Activated CD8-positive, alpha-beta memory T cell treated with anti-CD3 and anti-CD28 coated beads for 36 hours (primary cell): Measurements from ENCODE around the gene CAPN9. TPM values are rescaled to one million over a fixed set of nuclear protein-coding genes. Genes with fewer than 3 reads are reported as not detected.
"Not testable (repeated sequence)": the region's sequence is repeated elsewhere in the genome, so short reads cannot be mapped to it uniquely, and the experiment has no call there.

Experiments
- CTCF ChIA-PET: fragments of 350-600 bp; sonication (Branson Sonifier 250); formaldehyde crosslinking; loops from one replicate; lab custom pipeline; 2021; ENCODE audit warnings: antibody characterized with exemption; lab: Charles Lee
- POLR2A ChIA-PET: fragments of 350-600 bp; sonication (Branson Sonifier 250); formaldehyde crosslinking; loops from one replicate; lab custom pipeline; 2021; ENCODE audit warnings: antibody characterized with exemption; lab: Charles Lee
- total RNA-seq, 2 experiments: library from RNA; stranded (reverse); gene quantifications; one replicate each; pipeline ENCODE4 v1.2.3, GENCODE V29; 2021

Gene CAPN9
- total RNA-seq, 2 experiments from 2014 or later, result not detected

- CTCF ChIA-PET, result no interaction called here
- POLR2A ChIA-PET, result no interaction called here
Observed at GRCh38 chr1:230760360-230760827, 13.2 kb downstream of the CAPN9 start.

DNA sequence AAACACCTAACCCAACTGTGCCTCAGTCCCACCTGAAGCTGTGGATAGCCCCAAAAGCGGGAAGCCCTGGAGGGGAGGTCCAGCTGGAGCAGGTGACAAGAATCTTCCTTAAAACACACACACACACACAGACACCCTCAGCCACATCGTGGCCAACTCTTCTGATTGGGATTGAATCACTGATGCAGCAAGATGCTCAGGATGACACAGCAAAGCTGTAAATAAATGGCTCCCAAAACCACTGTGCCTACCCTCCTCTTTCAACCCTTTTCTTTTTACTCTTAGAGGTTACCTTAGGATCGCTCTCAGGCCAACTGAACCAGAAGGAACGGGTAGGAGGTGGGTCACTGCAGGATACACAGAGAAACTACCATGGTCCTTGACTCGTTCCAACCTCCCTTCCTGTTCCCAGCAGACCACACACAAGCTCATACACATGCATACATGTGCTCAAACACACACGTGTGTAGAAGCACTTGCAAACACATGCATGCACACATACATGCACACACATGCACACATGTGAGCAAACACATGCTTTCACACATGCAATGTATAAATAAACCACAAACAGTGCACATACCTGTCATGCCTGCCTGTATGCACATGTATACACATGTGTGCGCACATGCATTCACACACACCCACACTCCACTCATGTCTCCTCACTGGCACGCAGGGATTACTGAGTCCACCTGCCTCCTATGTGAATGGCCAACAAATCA is 14.4 kb downstream of the CAPN9 start:
- POLR2A ChIA-PET, result no interaction called here
- CTCF ChIA-PET, result no interaction called here

DNA sequence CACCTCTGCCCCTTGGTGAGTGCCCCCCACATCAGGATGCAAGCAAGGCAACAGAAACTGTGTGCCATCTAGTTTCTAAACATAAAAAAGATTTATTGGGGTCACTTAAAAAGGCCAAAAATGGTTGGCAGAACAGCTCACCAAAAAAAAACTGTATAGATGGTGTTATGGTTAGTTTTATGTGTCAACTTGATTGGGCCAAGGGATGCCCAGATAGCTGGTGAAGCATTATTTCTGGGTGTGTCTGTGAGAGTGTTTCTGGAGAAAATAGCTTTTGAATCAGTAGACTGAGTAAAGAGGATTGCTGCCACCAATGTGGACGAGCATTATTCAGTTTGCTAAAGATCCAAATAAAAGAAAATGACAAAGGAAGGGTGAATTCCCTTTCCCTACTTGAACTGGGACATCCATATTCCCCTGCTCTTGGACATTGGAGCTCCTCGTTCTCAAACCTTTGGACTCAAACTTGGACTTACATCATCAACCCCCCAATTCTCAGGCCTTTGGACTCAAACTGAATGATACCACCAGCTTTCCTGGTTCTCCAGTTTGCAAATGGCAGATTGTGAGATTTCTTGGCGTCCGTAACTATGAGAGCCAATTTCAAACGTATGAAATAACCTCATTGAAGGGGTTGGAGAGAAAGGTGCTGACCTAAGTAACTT is 16.9 kb downstream of the CAPN9 start:
- POLR2A ChIA-PET, result no interaction called here
- CTCF ChIA-PET, result no interaction called here

DNA sequence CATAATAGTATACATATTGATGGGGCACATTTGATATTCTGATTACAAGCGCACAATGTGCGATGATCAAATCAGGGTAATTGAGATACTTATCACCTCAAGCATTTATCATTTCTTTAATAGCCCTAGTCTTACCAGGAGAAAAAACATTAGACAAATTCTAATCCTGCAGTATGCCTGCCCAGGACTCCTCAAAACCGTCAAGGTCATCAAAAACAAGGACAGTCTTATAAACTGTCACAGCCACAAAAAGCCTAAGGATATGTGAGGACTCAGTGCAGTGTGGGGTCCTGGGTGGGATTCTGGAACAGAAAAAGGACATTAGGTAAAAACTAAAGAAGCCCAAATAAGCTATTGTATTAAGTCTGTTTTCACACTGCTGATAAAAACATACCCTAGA is 19.1 kb downstream of the CAPN9 start:
- CTCF ChIA-PET, result no interaction called here
- POLR2A ChIA-PET, result no interaction called here

- POLR2A ChIA-PET, CTCF ChIA-PET: not testable (repeated sequence)
Observed at GRCh38 chr1:230767859-230768612, 20.8 kb downstream of the CAPN9 start.

DNA sequence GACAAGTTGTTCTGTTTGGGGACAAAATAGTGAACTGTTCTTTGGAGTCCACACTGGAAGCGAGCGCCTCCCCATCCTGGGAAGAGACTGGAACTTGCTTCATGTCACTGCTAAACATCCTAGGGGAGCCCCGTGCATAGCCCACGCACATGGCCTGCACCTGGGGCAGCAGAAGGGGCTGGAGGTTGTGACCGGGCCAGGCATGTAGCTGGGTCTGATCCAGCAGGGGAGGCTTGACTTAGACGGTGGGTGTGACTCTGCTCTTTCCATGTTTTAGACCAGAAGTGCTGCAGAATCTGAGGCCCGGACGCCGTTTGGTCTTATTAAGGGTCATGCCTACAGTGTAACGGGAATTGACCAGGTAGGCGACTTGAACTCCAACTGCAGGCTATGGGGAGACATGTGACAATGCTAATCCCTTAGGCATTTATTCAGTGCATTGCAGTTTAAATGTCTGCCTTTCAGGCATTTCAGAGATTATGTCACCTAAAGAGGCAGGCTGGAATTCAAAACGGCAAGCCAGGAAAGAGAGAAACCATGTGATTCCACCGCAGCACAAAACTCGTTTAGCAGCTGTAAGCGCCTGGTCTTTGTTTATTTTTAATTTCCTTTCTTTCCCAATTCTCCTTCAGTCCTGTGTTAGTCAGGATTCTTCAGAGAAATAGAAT is 21.8 kb downstream of the CAPN9 start:
- ChIA-PET POLR2A (no interaction called here), CTCF (no interaction called here)

DNA sequence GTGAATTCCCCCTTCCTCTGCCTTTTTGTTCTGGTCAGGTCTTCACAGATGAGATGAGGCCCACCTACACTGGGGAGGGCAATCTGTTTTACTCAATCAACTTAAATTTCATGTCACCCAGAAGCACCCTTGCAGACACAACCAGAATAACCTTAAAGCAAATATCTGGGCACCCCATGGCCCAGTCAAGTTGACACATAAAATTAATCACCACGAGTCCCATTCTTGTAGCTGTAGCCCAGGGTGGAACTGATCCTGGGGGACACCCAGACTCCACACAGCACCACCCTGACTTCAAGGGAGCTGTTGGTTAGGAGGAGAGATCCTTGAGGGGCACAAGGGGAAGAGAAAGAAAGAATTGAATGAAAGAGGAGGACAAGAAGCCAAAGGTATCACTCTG is 23.1 kb downstream of the CAPN9 start:
- POLR2A ChIA-PET, result no interaction called here
- CTCF ChIA-PET, result no interaction called here

DNA sequence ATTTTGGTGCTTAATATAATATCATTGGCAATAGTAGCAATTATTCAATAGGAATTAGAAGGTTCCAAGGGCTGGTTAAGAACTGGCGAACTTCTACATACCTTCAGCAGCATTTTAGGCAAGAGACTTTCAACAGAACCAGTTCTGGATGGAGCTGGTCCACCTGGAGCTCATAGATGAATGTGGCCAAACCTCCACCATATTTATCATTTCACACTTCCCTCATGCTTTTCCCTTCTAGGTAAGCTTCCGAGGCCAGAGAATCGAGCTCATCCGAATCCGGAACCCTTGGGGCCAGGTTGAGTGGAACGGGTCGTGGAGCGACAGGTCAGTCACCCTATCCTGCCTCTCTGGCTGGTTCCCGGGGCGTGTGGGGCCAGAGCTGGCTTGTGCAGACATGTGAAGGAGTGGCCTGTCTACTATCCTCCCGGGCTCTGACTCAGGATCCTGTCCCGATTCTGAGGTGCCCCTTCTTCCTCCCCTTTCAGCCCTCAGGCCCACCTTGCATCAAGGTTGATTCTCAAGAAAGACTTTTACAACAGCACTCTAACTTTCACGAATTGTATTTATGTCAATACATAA is 24.7 kb downstream of the CAPN9 start:
- POLR2A ChIA-PET, result no interaction called here
- CTCF ChIA-PET, result no interaction called here

DNA sequence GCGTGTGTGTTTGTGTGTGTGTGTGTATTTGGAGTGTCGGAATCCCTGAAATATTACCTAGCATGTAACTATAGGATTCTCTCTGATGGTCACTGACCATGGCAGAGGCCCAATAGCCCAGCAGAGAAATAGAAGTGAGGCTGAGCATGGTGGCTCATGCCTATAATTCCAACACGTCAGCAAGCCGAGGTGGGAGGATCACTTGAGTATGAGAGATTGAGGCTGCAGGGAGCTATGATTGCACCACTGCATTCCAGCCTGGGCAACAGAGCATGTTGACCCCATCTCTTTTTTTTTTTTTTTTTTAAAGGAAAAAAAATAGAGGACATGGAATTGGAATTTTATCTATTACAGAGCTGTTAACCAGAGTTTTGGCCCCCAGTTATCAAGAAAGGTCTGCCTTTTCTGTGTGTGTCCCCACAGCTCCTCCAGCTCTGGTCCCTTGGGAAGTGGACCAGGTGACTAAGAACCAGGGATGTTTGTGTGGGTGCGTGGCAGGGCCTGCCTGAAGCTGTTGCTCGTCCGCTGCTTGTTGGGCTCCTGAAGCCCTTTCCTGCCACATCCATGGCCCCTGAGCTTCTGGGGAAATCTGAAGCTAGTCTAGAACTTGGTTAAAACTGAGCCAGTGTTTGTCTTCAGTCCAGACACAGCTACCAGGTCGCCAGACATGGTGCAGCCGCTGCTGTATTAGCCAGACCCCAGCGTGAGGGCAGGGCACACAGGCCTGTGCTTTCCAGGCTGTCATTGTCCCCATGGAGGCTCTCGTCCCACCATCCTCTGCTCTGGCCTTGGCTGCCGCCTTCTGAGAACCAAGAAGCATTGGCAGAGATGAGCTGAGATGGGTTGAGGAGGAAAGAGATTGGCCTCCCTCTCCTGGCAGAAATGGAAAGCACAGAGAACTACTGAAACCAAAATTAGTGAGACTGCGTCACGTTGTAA is 25.5 kb downstream of the CAPN9 start:
- POLR2A ChIA-PET, result no interaction called here
- CTCF ChIA-PET, result no interaction called here

DNA sequence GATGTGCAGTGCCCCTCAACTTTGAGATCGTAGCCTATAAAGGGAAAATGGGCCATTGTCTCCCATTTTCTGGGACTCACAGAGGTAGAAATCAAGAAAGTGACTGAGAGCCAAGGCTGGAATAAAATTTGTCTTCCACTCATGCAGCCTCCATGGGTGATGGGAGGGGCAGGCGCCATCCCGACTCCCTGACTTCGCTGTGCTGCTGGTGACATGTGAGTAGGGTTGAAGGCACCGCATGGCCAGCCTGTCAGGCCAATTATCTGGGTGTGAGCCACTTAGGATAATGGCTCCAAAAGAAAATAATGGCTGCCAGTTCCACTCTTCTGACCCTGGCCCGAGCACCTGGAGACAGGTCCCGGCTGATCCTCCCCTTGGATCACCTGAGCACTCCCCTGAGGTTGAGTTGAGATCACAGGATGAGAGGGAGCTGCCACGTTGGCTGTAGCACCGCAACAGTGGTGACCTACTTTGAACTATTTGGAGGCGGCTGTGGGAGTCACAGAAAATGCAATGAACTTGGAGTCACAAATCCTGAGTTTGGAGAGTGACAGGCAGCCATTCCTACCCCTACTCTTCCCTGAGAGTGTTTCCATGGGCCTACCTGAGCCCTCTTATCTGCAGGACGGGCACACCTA is 26.3 kb downstream of the CAPN9 start:
- POLR2A ChIA-PET, result no interaction called here
- CTCF ChIA-PET, result interaction anchor here (0.9 kb wide), 1 partner anchor 11 kb away, joined by 3 read pairs; no protein-coding TSS in a partner anchor

- POLR2A ChIA-PET, result no interaction called here
- CTCF ChIA-PET, result no interaction called here
Observed at GRCh38 chr1:230778916-230779590, 31.9 kb downstream of the CAPN9 start.

GRCh38 chr1:230781131-230781530 is 33.9 kb downstream of the CAPN9 start:
- ChIA-PET POLR2A (interaction anchor here (0.6 kb wide), 1 partner anchor 23 kb away, joined by 3 read pairs; no protein-coding TSS in a partner anchor), CTCF (no interaction called here)

DNA sequence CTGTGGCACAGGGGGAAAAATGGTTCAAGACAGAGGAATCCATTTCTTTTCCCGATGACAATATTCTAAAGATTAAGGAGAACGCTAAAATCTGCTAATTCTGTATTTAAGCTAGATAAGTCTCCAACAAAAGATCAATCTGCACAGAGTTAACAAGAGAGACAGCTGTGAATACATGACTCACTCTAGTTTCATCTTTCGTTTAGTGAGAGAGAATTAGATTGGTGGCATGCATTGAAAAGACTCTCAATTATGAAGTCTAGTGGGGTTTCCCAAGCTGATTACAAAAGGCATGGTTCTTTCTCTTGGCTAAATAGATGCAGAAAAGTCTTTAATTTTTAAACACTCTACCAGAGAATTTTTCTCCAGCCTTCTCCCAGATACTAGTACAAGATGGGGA is 34.4 kb downstream of the CAPN9 start:
- POLR2A ChIA-PET, result no interaction called here

GRCh38 chr1:230784163-230784562 is 37.0 kb downstream of the CAPN9 start:
- ChIA-PET CTCF (interaction anchor here (0.7 kb wide), 1 partner anchor 10 kb away, joined by 3 read pairs; no protein-coding TSS in a partner anchor), POLR2A (no interaction called here)

More for the DNA sequence above, 34.4 kb downstream of the CAPN9 start:
- CTCF ChIA-PET, result no interaction called here

GRCh38 chr1:230785636-230786384 is 38.6 kb downstream of the CAPN9 start:
- CTCF ChIA-PET, result no interaction called here
- POLR2A ChIA-PET, result no interaction called here

GRCh38 chr1:230786385-230786753 is 39.2 kb downstream of the CAPN9 start:
- ChIA-PET POLR2A (interaction anchor here (0.7 kb wide), 1 partner anchor 692 kb away, joined by 4 read pairs; no protein-coding TSS in a partner anchor), CTCF (interaction anchor here (0.6 kb wide), 1 partner anchor 12 kb away, joined by 3 read pairs; no protein-coding TSS in a partner anchor)
